WI38 (cell line): ENCODE results near the gene PIEZO1.

ENCODE experiments used
- H3K4me3 ChIP-seq: 2 replicates; pipeline ENCODE4 v1.5.1; 2011; ENCODE audit warnings: low read depth, mild to moderate bottlenecking, control low read depth, low read length
- TF ChIP-seq, protein P1 (sequence below): IDR thresholded peaks from 2 replicates; pipeline ENCODE4 v1.5.1; 2012; ENCODE audit warnings: low read depth, mild to moderate bottlenecking, control low read depth, low read length

Gene PIEZO1

DNA sequence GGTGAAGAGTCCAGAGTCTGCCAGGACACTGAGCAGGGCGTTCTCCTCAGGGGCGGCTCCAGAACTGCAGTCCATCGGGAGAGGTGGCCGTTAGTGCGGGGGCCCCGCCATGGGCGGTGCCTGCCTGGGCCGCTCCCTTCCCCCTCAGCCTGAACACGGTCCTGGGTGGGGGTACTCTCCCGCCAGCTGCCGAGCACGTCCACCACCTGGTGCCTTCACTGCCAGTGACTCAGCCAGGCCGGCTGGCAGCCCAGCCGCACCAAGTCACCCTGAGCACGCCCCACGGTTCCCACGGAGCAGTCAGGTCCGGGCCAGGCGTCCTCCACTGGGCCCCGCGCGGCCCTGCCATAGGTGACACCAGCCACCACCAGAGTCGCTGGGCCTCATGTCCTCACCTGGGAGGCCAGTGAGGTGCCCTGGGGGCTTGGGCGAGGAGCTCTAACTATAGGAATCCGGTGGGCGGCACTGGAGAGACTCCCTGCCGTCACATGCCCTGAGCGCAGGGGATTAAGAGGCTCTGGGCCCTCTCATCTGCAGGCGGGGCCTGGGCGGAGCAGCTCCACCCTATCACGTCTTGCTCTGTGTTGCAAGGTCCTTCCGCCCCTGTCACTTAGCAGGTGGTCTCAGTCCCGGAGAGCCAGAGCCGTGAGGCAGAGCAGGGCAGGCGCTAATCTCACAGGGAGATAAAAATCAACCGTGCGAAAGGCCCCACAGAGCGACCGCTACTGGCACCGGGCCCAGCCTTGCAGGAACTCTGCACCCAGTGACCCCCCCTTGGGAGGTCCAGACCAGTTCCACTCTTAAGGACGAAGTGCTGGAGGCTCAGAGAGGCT lies 14.3 kb downstream of the PIEZO1 start:
- TF ChIP-seq, protein P1, sequence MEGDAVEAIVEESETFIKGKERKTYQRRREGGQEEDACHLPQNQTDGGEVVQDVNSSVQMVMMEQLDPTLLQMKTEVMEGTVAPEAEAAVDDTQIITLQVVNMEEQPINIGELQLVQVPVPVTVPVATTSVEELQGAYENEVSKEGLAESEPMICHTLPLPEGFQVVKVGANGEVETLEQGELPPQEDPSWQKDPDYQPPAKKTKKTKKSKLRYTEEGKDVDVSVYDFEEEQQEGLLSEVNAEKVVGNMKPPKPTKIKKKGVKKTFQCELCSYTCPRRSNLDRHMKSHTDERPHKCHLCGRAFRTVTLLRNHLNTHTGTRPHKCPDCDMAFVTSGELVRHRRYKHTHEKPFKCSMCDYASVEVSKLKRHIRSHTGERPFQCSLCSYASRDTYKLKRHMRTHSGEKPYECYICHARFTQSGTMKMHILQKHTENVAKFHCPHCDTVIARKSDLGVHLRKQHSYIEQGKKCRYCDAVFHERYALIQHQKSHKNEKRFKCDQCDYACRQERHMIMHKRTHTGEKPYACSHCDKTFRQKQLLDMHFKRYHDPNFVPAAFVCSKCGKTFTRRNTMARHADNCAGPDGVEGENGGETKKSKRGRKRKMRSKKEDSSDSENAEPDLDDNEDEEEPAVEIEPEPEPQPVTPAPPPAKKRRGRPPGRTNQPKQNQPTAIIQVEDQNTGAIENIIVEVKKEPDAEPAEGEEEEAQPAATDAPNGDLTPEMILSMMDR = no peak
- H3K4me3 ChIP-seq = peak overlapping the region; percentile 20; the same call in 1 of the 2 replicates

DNA sequence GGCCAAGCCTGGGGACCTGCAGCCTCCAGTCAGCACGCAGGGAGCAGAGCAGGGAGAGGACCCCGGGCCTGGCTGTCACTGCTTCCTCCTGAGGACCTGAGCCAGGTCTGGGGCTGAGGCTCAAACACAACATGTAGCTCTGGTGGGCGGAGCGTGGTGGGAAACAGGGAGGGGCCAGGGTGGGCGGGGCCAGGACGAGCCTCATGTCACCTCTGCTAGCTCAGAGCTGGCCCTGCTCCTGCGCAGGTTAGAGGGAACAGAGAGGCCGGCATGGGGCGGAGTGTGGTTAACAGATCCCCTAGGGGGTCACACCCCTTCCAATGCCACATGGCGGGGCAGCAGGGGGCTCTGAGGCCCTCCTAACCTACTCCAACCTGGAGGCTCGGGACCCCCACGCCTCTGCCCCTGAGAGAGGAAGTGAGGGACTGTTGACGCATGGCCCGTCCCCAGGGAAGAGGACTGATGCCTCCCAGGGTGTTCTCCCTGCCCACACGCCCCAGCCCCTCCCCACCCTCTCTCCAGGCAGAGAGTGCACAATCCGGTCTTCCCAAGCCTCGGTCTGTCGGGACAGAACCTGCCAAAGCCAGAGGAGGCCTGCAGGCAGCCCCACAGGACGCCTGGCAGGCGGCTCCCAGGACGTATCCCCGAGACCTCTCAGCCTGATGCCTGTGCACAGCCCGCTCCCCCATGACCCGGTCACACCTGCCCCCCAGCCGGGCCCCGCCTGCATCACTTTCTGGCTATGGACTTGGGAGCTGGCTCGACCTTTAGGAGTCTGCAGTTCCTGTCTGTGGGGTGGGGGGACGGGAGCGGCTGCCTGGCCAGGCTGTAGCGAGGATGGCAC lies 15.2 kb downstream of the PIEZO1 start:
- peak overlapping the region; percentile 20; the same call in 1 of the 2 replicates for H3K4me3 ChIP-seq

DNA sequence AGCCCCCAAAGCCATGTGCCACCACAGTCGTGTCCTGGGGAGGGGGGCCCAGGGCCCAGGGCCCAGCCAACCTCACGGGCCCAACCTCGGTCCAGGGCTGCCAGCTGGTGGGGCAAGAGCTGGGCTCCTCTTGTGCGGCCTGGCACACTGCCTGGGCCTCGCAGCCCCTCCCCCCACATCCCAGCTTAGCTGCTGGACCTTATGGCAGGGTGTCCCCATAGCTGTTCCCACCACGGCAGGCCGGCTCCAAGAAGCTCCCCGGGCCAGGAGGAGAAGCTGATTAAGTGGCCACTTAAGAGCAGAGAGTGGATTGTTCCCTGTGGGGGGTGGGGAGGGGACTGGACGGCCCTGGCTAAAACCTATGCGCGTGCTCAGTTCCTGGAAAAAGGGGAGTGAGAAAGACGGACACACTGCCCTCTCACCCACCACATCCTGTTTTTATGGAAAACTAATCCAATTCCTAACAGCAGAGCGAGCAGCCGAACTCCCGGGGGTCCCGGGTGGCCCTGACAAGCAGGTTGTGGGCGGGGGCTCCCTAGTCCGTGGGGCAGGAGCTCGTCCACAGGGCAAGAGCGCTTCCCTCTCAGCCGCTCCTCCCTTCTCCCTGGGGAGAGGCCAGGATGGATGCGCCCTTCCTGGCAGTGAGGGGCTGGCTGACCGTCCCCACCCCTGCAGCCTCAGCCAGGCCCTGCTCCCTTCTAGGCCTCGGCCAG lies 16.8 kb downstream of the PIEZO1 start:
- no peak overlapping the region for H3K4me3 ChIP-seq
- TF ChIP-seq, protein P1 = no peak

More for the DNA sequence above, 15.2 kb downstream of the PIEZO1 start:
- TF ChIP-seq, protein P1 = no peak

DNA sequence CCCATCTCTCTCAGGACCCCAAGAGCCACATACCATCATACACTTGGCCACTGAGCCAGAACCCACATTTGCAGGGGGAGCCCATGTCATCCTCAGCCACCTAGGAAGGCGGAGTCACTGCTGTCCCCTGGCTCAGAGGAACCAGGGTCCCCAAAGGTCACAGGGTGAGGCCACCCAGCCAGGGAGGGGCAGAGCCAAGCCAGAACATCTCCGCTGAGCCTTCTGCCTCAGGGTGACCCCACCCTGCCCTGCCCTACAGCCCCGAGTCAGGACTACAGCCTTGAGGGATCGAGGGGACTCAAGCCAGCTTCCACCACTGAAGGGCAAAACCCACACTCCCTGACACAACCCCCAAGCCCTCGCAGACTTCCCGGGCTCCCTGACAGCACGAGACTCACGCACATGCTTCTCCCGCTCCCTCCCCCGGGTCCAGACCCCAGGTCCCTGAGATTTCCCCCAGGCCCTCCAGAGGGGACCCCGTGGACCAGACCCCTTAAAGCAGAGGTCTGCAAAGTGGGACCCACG lies 17.4 kb downstream of the PIEZO1 start:
- TF ChIP-seq, protein P1 = no peak
- H3K4me3 ChIP-seq = no peak overlapping the region

DNA sequence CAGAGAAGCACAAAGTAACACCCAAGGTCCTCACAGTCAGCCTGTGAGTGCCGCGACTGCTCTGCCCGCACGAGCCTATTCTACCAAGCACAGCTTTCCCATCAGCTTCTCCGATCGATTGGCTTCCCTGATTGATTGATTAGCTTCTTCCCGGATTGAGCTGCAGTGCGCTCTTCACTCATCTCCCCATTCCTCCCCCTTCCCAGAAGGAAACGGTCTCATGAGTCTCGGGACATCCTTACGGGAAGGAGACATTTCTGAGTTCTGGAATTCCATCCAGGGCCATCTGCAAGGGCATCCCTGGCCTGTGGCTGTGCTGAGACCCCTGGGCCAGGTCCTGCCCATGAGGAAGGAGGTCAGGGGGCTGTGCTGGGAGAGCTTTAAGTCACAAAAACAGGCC lies 18.0 kb downstream of the PIEZO1 start:
- TF ChIP-seq, protein P1 = no peak
- H3K4me3 ChIP-seq = no peak overlapping the region

DNA sequence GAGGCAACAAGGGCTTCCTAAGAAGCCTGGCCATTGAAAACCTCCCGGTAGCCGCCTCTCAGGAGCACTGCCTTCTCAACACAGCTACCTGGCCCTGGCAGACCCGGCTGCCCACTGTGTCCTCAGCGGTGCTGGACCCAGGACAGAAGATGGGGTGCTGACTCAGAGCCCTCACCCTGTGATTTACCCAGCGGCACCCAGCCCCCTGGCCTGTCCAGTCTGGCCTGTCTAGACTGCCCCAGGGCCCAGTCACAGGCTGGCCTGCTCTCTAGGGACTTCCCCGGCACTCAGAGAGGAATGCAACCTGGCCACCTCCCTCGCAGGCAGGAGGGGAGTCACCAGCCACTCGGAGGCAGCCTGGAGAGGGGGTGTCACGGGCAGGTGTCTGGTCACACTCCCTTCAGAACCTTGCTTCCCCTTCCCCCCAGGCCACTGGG lies 20.1 kb downstream of the PIEZO1 start:
- H3K4me3 ChIP-seq = no peak overlapping the region
- TF ChIP-seq, protein P1 = no peak
